T-helper 1 cell treated with Interleukin-12 subunit alpha and Interleukin-12 subunit beta and Interleukin-4 antibody, amounts not matched to agents 30 μg/mL and 1 μg/mL, for 36 hours (primary cell): ENCODE measurements around the gene BAG5.
A peak's percentile ranks its signal among the peaks of the same experiment; 100 is the strongest.
"Not testable (repeated sequence)": the region's sequence is repeated elsewhere in the genome, so short reads cannot be mapped to it uniquely, and the experiment has no call there.

Experiments
- H3K27ac Mint-ChIP-seq: one replicate; pipeline ENCODE4 v1.8.0; 2021; ENCODE audit warnings: mild to moderate bottlenecking, mixed read lengths
- H3K27me3 Mint-ChIP-seq: one replicate; pipeline ENCODE4 v1.8.0; 2021; ENCODE audit warnings: low read depth, mixed read lengths
- H3K36me3 Mint-ChIP-seq: one replicate; pipeline ENCODE4 v1.8.0; 2021; ENCODE audit warnings: low read depth, mixed read lengths
- H3K4me1 Mint-ChIP-seq: one replicate; pipeline ENCODE4 v1.8.0; 2021; ENCODE audit warnings: low read depth, mixed read lengths
- H3K4me3 Mint-ChIP-seq: one replicate; pipeline ENCODE4 v1.8.0; 2021; ENCODE audit warnings: mild to moderate bottlenecking, moderate library complexity, mixed read lengths
- H3K9me3 Mint-ChIP-seq: one replicate; pipeline ENCODE4 v1.8.0; 2021; ENCODE audit warnings: mixed read lengths

Gene BAG5

DNA sequence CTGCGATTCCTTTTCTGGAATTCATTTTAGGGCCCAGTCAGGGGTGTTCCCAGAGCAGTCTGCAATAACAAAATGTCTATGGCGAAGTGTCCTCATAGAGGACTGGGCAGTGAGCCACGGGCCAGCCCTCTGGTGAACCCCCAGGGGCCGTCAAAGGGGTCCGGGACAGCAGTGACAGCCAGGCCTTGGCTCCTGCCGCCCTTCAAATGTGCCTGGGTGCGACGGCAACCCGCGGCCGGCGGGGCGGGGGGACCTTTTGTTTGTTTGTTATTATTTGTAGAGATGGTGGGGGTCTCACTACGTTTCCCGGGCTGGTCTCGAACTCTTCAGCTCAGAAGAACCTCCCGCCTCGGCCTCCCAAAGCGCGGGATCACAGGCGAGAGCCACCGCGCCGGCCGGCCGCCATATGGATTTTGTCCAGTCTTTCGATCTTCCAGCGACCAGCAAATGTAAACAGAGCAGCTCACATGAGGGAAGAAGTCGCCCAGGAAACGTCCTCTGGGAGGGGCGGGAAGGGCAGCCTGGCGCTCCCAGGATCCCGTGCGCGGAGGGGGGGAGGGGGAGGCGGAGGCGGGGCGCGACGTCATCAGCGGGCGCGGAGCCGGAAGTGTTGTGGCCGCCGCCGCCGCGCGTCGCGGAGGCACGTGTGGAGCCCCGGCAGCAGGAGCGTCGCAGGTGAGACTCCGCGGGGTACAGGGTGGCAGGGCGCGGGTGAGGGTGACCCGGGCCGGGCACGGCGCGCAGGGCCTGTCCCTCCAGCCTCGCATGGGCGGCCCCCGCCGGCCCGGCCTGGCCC, 33.7 kb downstream of the BAG5 start, which contains the start of gene TRMT61A:
TSS of gene TRMT61A (plus strand) at position 610 of the 796 bp plus-strand sequence. CDS start 783 bp downstream, outside the sequence.
- Mint-ChIP-seq H3K36me3 (peaks cover 2% of the 10 kb centered on the region), H3K4me3 (peak within 1 kb of the TSS; percentile 98), H3K27ac (peak within 1 kb of the TSS; percentile 98), H3K4me1 (peaks cover 17% of the 10 kb centered on the region), H3K27me3 (peaks cover 11% of the 10 kb centered on the region), H3K9me3 (no peaks in the 10 kb centered on the region)

- peaks cover 17% of the 10 kb centered on the region for H3K27me3 Mint-ChIP-seq
- H3K36me3 Mint-ChIP-seq, result peaks cover 2% of the 10 kb centered on the region
- H3K4me3 Mint-ChIP-seq, result peak overlapping the region; percentile 98
- H3K9me3 Mint-ChIP-seq, result no peaks in the 10 kb centered on the region
- peak overlapping the region; percentile 93 for H3K27ac Mint-ChIP-seq
- peaks cover 17% of the 10 kb centered on the region for H3K4me1 Mint-ChIP-seq
These were observed 34.3 kb downstream of the BAG5 start for GRCh38 chr14:103528146-103528586.

DNA sequence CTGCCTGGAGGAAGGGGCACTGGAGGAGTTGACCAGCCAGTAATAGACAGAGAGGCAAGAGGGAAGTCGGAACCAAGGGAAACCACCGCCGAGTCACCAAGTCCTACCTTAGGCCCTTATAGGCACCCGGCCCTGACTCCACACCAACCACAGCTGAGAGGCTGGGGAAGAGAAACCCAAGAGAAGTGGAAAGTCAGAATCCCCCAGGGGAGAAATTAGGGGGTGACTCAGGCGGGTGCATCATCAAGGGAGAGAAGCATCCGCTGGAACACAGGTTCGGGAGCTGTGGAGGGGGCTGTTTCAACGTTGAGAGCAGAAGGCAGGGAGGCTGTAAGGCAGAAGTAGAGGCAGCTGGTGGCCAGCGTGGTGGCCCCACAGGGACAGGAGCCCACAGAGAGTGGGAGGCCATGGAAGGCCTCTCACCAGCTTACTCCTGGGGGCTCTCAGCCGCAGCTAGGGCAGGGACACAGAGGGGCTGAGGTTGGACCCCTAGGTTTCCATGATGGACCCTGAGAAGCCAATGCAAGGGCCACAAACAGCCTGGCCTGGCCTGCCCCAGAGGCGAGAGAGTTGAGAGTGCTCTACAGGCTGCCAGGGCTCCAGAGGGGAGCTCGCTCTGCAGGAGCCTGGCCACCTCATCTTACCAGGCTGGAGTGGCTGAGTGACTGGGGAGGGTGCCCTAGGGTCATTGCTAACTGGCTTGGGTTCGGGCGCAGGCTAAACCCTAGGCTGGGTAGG, 34.9 kb downstream of the BAG5 start:
- Mint-ChIP-seq H3K27ac (peak overlapping the region; percentile 78), H3K4me3 (peak overlapping the region; percentile 98), H3K27me3 (peaks cover 17% of the 10 kb centered on the region), H3K36me3 (peaks cover 2% of the 10 kb centered on the region), H3K9me3 (no peaks in the 10 kb centered on the region), H3K4me1 (peaks cover 17% of the 10 kb centered on the region)

DNA sequence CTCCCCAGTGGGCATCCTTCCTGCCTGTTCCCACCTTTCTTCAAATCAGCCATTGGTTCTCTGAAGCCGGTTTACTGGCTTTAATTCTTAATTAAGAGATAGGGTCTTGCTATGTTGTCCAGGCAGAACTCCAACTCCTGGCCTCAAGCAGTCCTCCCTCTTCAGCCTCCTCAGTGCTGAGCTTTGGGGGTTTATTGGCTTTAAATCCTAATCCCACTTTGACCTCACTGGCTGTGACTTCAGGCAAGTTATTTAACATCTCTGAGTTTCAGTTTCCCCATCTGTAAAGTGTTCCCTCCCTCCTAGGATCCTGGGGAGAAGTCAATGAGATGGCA, 35.6 kb downstream of the BAG5 start:
- Mint-ChIP-seq H3K27me3 (peaks cover 17% of the 10 kb centered on the region), H3K4me1 (peaks cover 17% of the 10 kb centered on the region), H3K4me3 (peak overlapping the region; percentile 98), H3K9me3 (no peaks in the 10 kb centered on the region), H3K36me3 (peaks cover 2% of the 10 kb centered on the region), H3K27ac (peak overlapping the region; percentile 78)

DNA sequence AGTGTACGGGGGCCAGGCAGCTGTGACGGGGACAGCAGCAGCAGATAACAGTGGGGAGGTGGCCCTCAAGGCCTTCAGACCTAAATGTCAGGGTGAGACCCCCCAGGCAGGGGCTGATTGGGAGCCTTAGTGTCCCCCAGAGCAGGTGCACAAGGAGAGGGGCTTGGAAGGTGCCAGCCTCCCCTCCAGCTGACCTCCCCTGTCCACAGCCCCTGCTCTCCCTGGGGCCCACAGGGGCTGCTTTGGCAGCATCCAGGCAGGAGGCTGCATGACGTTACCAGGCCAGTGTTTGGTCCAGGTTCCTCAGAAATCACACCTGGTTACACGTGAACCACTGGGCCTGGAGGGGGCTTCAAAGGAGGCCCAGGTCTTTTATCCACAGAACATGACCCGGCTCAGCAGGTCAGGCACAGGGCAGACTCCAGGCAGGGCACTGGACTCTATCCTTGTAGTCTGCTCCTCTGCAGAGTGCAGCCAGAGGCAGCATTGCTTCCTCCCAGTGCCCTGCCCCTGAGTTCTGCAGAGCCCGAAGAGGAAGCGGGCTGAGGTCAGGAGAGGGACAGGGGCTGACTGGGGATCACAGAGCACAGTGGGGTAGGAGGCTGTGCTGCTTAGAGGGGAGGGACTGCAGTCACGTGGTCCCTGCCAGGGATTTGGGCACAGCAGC, 36.1 kb downstream of the BAG5 start:
- Mint-ChIP-seq H3K4me1 (peaks cover 17% of the 10 kb centered on the region), H3K36me3 (peaks cover 2% of the 10 kb centered on the region), H3K4me3 (no peak overlapping the region), H3K27me3 (peaks cover 17% of the 10 kb centered on the region), H3K9me3 (no peaks in the 10 kb centered on the region), H3K27ac (no peak overlapping the region)

GRCh38 chr14:103525430-103526246, 36.8 kb downstream of the BAG5 start:
- Mint-ChIP-seq H3K27me3 (peaks cover 17% of the 10 kb centered on the region), H3K4me1 (peaks cover 17% of the 10 kb centered on the region)
- not testable (repeated sequence) for H3K36me3 Mint-ChIP-seq, H3K27ac Mint-ChIP-seq, H3K9me3 Mint-ChIP-seq, H3K4me3 Mint-ChIP-seq

- Mint-ChIP-seq H3K9me3 (no peaks in the 10 kb centered on the region), H3K27ac (no peak overlapping the region), H3K27me3 (peaks cover 21% of the 10 kb centered on the region), H3K4me1 (peaks cover 8% of the 10 kb centered on the region), H3K36me3 (no peaks in the 10 kb centered on the region), H3K4me3 (no peak overlapping the region)
These were observed 38.2 kb downstream of the BAG5 start for GRCh38 chr14:103524002-103524935.

DNA sequence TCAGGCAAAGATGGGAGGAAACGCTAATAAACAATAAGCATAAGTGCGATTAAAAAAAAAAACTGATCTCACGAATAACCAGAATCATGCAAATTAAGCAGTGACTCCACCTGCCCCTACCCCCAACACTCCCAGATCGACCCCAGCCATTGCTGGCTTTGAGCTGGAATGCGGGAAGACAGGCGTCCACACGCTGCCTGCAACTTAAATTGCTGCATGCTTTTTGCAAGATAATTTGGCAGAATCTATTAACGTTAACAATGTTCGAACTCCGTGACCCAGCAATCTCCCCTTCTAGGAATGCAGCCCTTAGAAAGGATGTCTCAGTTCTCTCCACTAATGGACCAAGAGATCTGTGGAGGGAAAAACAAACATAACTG, 38.9 kb downstream of the BAG5 start:
- peaks cover 11% of the 10 kb centered on the region for H3K4me1 Mint-ChIP-seq
- no peak overlapping the region for H3K27ac Mint-ChIP-seq
- no peaks in the 10 kb centered on the region for H3K9me3 Mint-ChIP-seq
- no peaks in the 10 kb centered on the region for H3K36me3 Mint-ChIP-seq
- peaks cover 21% of the 10 kb centered on the region for H3K27me3 Mint-ChIP-seq
- H3K4me3 Mint-ChIP-seq, result no peak overlapping the region

DNA sequence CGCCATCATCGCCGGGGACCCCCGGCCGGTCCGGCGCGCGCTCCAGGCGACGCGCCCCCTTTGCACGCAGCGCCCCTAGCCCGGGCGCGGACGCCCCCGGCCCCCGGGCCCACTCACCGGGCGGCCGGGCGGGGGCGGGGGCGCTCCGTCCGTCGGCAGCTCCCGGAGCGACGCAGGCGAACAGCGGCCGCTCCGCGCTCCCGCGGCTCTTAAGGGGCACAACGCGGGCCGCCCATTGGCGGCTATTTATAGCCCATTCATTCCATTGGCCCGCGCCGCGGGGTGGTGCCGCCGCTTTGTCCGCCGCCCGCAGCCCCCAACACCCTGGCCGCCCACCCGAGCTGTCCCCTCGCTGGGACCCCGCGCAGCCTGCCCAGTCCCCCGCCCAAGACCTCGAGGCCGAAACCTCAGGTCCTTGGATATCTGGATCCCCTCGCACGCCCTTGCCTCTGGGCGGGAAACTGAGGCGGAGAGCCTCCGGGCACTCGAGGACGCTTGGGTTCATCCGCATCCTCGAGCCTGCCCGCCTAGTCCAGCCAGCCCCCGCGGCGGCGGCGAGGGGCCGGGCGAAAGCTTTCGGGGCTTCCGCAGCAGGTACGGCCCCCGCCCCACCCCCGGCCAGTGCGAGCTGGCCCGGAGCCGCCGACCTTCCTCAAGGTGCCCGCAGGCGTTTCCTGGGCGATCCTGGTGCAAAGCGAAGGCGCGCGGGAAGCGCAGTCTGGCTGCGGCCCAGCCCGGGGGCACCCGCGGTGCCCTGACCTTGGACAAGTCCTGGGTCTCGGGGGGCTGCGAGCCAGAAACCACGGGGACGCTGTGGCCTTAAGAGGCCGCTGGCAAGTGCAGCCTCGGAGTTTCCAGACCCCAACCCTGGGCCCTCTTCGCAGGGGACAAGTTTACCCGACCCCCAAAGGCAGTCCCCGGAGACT, 39.5 kb downstream of the BAG5 start, which contains the start of gene CKB:
TSS of gene CKB (minus strand) at position 182 of the 926 bp plus-strand sequence. CDS start 337 bp downstream, outside the sequence.
- Mint-ChIP-seq H3K4me3 (no peak within 1 kb of the TSS), H3K36me3 (no peaks in the 10 kb centered on the region), H3K27me3 (peaks cover 21% of the 10 kb centered on the region), H3K4me1 (peaks cover 11% of the 10 kb centered on the region), H3K27ac (no peak within 1 kb of the TSS), H3K9me3 (no peaks in the 10 kb centered on the region)

DNA sequence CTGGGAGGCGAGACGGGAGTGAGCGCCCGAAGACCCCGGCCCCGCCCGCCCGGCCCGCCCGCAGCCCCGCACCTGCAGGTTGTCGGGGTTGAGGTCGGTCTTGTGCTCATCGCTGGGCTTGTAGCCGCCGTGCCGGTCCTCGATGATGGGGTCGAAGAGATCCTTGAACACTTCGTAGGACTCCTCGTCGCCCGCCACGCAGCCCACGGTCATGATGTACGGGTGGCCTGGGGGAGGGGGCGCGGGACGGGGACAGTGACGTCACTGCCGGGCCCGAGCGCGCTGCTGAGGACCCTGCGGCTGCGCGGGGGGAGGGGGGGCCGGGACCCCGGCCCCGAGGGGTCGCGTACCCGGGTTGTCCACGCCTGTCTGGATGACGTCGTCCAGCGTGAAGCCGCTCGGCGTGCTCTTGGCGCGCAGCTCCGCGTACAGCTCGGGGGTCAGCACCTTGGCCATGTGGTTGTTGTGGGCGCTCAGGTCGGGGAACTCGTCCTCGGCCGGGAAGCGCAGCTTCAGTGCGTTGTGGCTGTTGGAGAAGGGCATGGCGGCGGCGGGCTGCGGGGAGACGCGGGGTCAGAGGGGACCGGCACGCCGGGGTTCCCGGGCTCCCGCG, 40.4 kb downstream of the BAG5 start:
- Mint-ChIP-seq H3K4me1 (peaks cover 7% of the 10 kb centered on the region), H3K4me3 (no peak overlapping the region), H3K9me3 (no peaks in the 10 kb centered on the region), H3K27ac (no peak overlapping the region), H3K36me3 (no peaks in the 10 kb centered on the region), H3K27me3 (peaks cover 21% of the 10 kb centered on the region)

DNA sequence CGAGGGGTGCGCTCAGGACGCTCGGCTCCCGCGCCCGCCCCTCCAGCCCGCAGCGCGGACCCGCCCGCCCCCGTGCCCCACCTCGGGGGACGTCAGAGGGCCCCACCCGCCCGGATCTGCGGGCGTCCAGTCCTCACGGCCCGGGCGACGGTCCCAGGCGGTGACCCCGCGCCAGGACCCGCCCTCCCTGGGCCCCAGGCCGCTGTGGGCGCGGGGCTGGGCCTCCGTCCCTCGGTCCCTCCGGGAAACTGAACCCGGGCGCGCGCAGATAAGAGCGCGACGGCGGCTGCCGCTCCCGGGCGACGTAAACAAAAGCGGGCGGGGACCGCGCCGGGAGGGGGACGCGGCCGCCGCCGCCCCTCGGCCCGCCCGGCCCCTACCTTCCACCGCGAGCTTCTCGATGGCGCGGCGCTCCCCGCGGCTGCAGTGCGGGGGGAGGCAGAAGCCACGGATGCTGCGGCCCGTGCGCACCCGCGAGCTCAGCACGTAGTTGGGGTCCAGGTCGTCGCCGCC, 41.0 kb downstream of the BAG5 start:
- no peak overlapping the region for H3K4me3 Mint-ChIP-seq
- H3K27ac Mint-ChIP-seq, result no peak overlapping the region
- peaks cover 21% of the 10 kb centered on the region for H3K27me3 Mint-ChIP-seq
- peaks cover 5% of the 10 kb centered on the region for H3K4me1 Mint-ChIP-seq
- H3K9me3 Mint-ChIP-seq, result no peaks in the 10 kb centered on the region
- no peaks in the 10 kb centered on the region for H3K36me3 Mint-ChIP-seq
